Astrocyte (in vitro differentiated cells and primary cell): ENCODE results near the gene MMP23B.

Experiments
- CTCF ChIP-seq: IDR thresholded peaks from 2 replicates; pipeline ENCODE4 v1.5.1; 2011; ENCODE audit warnings: low read depth, mild to moderate bottlenecking, inconsistent platforms, low read length, moderate library complexity; ENCODE audit not compliant: insufficient read depth
- EZH2 ChIP-seq: IDR thresholded peaks from 2 replicates; pipeline ENCODE4 v1.6.1; 2012; ENCODE audit warnings: mild to moderate bottlenecking, low read length, inconsistent platforms; ENCODE audit not compliant: insufficient read depth

DNA sequence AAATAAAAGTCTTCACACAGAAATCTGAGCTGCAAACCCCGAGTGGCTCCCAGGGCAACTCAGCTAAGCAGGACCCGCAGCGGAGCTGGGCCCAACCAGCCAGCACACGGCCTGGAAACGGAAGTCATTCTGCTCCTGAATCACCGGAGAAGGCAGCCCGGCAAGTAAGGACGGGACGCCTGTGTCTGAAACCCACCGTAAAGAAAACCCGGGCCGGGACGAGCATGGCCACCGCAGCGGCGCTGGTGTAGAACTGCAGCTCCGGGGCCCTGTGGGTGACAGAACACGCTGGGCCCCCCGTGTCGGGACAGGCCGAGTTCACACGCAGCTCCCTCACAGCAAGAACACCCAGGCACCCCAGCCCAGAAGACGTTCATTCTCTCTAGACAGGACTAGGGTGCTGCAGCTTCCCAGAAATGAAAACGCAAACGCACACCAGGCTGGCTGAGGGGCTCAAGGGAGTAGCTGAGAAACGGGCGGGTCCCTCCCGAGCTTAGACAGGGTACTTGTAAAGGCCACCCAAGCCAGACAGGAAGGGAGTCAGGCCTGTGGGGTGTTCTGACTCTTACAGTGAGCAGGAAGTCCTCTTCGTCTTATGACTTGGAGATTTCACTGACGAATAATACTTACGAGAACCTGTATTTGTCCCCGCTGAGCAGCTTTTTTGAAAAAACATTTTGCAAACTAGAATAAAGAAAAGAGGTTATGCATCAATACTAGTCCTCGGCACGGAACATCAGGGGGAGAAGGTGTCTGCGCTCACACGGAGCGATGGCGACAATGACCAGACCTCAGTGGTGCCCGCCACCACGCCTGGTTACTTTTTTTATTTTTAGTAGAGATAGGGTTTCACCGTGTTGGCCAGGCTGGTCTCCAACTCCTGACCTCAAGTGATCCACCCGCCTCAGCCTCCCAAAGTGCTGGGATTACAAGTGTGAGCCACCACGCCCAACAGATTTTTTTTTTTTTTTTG is 37.8 kb downstream of the MMP23B start:
- TF ChIP-seq CTCF (no peak), EZH2 (no peak)
